Measurements from ENCODE around the gene OBP2A.
"Not testable (repeated sequence)": the region's sequence is repeated elsewhere in the genome, so short reads cannot be mapped to it uniquely, and the experiment has no call there.

Gene OBP2A

DNA sequence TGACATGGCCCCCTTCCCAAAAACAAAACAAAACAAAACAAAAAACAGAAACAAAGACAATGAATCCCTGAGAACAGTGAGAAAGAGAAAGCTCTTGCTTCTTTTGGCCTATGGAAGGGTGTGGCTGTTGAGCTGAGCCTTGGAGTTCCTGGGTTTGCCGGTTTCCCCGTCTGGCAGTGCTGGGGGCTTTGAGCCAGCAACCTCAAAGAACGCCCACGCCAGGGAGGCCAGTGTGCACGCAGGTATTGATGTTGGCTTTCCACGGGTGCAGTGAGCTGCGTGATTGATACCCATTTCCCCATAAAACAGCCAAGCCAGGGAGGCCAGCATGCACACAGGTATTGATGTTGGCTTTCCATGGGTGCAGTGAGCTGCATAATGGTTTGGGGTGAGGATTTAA lies 33.0 kb upstream of the OBP2A start:
- no peak for DNase-seq

DNA sequence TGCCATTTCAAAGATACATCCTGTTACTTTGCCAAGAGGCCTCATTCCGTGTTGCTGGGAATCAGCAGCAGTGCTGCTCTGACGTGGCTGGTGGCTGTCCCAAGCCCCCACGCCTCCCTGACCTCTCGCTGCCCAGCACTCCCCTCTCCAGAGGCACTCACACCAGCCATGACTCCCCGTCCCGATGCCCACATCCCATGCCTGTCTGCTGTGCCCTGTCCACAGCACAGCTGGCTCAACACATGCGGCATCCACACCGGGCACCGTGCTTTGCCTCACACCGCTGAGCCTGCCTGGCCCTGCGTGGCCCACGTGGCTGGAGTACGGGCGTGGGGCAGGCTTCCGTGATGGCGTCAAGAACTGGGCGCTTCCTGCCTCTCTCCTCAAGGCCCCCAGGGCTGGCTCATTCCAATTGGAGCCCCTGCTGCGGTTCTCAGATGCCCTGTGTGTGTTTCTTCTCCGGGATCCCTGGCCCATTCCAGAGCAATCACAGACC lies 32.5 kb upstream of the OBP2A start:
- no peak for DNase-seq

GRCh38 chr9:135513906-135514305 lies 32.0 kb upstream of the OBP2A start:
- DNase-seq: not testable (repeated sequence)

DNA sequence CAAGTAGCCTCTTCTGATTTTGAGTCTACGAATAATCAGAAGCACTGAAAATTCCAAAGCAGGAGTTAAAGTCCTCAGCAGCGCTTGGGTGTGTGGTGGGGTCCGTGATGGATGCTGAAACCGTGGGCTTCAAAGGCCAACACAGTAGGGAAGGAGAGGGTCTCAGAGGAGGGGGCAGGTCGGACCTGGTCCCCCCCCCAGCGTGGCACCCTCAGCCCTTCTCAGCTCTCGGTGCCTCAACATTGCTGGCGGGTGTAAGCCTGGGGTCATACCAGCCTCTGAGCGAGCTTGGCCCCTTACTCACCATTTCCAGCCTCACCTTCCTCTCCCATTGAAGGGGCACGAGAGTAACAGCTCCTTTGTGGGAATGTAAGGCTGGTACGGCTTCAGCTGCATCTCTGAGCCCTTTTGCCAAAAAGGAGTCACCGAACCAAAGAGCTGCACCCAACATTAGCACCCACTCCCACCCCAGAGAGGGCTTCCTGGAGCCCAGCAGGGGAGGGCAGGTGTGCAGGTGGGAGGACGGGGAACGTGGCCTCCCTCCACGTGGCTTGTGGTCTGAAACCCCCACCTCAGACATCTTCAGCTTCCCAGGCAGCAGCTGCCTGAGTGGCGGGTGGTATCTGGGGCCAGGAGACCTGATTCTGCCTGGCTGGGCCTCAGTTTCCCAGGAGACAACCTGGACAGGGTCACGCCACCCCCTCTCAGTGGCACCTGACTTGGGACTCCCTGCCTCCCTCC lies 31.4 kb upstream of the OBP2A start:
- DNase-seq: no peak

- DNase-seq: no peak
Measured at GRCh38 chr9:135515083-135515951, 30.6 kb upstream of the OBP2A start.

DNA sequence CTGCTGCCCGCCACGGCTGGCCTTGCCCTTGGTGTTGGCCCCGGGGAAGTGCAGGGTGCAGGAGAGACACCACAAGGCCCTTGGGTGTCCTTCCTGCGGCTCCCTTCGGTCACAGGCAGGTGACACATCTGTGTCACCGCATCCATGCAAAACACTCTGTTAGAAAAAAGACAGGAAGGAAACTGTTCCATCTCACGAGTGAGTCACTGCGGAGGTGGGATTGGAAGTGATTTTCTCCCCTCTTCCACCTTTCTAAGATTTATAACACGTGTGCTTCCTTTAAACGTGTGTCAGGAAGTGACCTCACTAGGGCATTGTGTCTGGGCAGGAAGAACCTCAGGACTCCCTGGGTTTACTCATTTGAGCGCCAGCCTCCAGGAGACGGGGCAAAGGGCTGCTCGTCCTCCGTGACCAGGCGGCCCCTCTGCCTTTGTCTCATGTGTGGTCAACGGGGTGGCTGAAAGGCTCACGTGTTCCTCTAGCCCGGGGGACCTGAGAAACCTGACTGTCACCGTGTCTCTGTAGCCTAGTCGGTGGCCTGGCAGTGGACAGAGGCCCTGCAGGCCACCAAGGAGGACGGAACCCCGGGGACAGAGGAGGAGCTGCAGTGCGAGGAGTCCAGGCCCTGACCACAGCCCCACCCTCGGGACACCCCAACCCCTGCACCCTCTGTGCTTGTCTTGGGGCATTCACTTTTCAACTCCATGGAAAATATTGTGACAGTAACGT lies 29.6 kb upstream of the OBP2A start:
- DNase-seq: no peak

GRCh38 chr9:135517407-135517822 lies 28.5 kb upstream of the OBP2A start:
- DNase-seq: no peak

- DNase-seq: no peak
Measured at GRCh38 chr9:135519179-135519971, 26.6 kb upstream of the OBP2A start.

GRCh38 chr9:135520916-135521607 lies 24.9 kb upstream of the OBP2A start, which contains the start of gene LCN1:
Gene LCN1 (plus strand): TSS chr9:135521440. CDS start chr9:135521498, 58 bp downstream.
- no peak for DNase-seq

GRCh38 chr9:135521608-135522095 lies 24.3 kb upstream of the OBP2A start:
- DNase-seq: no peak

- no peak for DNase-seq
Measured at GRCh38 chr9:135522137-135522877, 23.6 kb upstream of the OBP2A start.

- DNase-seq: no peak
Measured at GRCh38 chr9:135522931-135523330, 23.0 kb upstream of the OBP2A start.

GRCh38 chr9:135523521-135524129 lies 22.3 kb upstream of the OBP2A start:
- DNase-seq: no peak

DNA sequence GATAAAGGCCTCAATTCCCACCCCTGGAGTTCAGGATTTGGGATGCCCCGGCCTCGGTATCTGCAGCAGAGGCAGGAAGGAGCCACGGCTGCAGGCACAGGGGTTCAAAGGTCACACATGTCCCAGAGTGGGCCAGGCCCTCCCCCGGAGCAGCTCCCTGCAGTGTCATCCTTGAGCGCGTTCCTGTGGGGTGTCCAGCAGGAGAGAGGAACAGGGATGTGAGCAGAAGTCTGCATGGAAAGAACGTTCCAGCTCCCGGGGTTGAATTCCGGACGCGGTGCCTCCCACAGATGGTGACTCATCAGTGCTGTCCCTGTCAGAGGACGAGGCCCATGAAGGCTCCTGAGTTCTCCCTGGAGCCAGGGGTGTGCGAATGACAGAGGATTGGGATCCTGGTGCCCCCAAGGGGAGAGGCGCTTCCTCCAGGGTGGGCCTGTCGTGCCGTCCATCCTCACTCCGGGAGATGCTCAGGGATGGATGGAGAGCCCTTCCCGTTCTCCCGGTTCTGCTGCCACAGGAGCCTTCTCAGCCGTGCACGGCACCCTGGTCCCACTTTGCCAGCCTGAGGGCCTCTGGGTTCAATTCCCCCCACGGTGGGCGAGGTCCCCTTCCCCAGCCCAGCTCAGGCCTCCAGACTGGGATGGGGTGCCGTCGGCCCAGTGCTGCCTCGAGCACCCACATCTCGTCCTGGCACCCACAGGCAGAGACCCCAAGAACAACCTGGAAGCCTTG lies 21.6 kb upstream of the OBP2A start:
- no peak for DNase-seq

DNA sequence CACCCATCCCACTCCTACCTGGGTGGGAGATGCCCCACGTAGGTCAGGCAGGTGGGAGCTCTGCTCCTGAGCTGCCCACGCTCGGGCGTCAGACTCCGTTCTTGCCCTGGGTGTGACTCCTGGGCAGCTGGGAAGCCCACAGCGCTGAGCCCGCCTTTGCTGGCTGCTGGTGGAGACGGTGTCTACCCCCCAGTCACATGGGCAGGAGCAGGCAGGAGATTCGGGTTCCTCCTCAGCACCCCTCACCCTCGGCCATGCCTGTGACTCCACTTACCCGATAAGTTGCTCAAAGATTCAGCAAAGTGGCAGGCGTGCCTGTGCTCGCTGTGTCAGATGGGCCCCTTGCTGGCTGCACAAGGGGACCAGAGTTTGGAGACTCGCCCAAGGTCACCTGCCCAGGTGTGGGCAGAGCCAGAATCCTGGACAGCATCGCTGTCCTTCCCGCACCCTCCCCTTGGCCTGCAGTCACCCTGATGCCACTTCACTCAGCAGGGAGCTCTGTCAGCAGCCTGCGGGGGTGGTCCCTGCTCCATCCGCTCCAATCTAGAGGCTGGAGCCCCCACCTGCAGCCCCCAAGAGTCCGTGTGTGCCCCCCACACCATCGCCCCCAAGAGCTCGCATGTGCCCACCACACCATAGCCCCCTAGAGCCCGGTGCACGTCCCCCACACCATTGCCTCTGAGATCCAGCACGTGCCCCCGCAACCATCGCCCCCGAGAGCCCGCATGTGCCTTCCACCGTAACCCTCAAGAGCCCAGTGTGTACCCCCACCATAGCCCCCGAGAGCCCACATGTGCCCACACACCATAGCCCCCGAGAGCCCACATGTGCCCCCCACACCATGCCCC lies 20.5 kb upstream of the OBP2A start:
- no peak for DNase-seq

- DNase-seq: no peak
Measured at GRCh38 chr9:135526089-135526729, 19.7 kb upstream of the OBP2A start.

GRCh38 chr9:135526730-135527571 lies 19.0 kb upstream of the OBP2A start:
- no peak for DNase-seq
